Measurements from ENCODE around the gene CDHR2. TPM values are rescaled to one million over a fixed set of nuclear protein-coding genes. Genes with fewer than 3 reads are reported as not detected.
A peak's percentile ranks its signal among the peaks of the same experiment; 100 is the strongest.
"Not testable (repeated sequence)": the region's sequence is repeated elsewhere in the genome, so short reads cannot be mapped to it uniquely, and the experiment has no call there.

Gene CDHR2
- total and polyA plus RNA-seq, 5 donors, result 0.40 to 0.92 (median 0.47) TPM; not detected in 2

- no peaks in the 10 kb centered on the region for H3K9me3 ChIP-seq (ENCODE audit: control insufficient read depth, low read length)
- intact Hi-C loops (cut with DNase I), result no loop called here
- no peaks in the 10 kb centered on the region for H3K4me1 ChIP-seq (ENCODE audit: control insufficient read depth, insufficient read depth, low read length)
- ATAC-seq, result no peak
- 55% methylated on average over 12 of the region's 12 CpGs for WGBS
- DNase-seq, result peak; percentile 69 to 85 (median 83)
- peak overlapping the region; percentile 0 for H3K27ac ChIP-seq (ENCODE audit: low read length)
- no peaks in the 10 kb centered on the region for H3K27me3 ChIP-seq (ENCODE audit: control insufficient read depth, insufficient read depth)
- no peak overlapping the region for H3K4me3 ChIP-seq (ENCODE audit: low read length)
Observed at GRCh38 chr5:176541338-176542134, 7.6 kb upstream of the CDHR2 start.

DNA sequence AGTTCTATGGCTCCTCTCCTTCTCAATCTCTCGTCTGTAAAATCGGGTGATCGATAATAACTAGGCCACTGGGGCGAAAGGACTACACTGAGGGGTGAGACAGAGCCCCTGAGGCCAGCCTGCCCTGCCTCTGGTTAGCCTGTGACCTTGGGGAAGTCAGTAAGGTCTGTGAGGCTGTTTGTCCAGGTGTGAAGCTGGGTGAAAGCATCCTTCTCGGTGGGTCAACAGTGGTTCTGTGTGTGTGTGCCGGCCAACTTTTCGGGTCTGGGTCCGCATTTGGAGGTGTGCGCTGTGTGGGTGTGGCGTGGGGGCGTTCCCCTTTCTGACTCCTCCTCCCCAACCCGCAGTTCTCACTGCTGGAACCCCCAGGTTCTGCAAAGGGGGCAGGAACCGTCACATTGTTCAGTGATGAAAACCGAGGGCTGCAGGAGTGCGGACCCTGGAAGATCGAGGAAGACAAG lies 7.0 kb upstream of the CDHR2 start:
- 61% methylated on average over 16 of the region's 16 CpGs for WGBS
- ATAC-seq (no peak), DNase-seq (peak in 2 of 3 donors; percentile 73 to 74)
- Histone ChIP-seq H3K27me3 (ENCODE audit: control insufficient read depth, insufficient read depth) (no peaks in the 10 kb centered on the region), H3K4me3 (ENCODE audit: low read length) (peak overlapping the region; percentile 90), H3K4me1 (ENCODE audit: control insufficient read depth, insufficient read depth, low read length) (no peaks in the 10 kb centered on the region), H3K9me3 (ENCODE audit: control insufficient read depth, low read length) (no peaks in the 10 kb centered on the region), H3K27ac (ENCODE audit: low read length) (peak overlapping the region; percentile 72)
- intact Hi-C loops (cut with DNase I), result no loop called here

DNA sequence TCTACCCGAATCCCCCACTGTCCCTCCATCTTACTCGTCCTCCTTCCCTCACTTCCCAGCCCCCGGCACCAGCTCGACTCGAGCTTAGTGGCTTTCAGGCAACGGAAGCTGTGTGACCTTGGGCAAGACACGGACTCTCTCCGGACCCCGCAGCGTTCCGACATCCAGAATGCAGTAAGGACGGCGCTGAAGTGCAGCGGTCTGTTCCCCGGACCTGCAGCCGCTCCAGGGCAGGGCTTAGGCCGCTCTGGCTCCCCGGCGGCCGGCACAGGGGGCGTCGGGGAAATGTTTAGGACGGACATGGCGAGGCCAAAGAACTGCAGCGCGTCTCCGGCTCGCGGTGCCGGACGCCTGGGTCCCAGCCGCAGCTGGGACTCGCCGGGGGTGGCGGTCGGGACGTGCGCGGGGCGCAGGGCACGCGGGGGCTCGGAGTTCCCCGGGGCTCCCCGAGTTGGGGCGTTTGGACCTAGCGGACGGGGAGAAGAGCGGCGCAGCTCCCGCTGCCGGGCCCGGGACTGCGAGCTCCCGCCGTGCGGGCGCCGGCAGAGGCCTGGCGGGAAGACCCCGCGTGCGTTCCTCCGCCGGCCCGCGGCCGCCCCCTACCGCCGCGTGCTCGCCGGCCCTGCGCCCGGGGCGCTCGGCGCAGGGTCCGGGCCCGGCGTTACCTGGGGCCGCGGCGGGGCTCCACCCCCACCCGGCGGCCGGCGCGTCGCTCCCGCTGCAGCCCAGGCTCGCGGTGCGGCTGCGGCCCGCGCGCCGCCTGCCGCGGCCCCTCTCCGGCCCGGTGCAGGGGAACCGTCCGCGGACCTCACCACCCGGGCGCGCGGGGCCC lies 6.3 kb upstream of the CDHR2 start:
- H3K9me3 ChIP-seq (ENCODE audit: control insufficient read depth, low read length), result no peaks in the 10 kb centered on the region
- no peaks in the 10 kb centered on the region for H3K27me3 ChIP-seq (ENCODE audit: control insufficient read depth, insufficient read depth)
- no peaks in the 10 kb centered on the region for H3K4me1 ChIP-seq (ENCODE audit: control insufficient read depth, insufficient read depth, low read length)
- peak; percentile 0 to 10 for ATAC-seq
- WGBS, result 1% methylated on average over 109 of the region's 110 CpGs
- intact Hi-C loops (cut with DNase I), result no loop called here
- H3K4me3 ChIP-seq (ENCODE audit: low read length), result peak overlapping the region; percentile 90
- H3K27ac ChIP-seq (ENCODE audit: low read length), result peak overlapping the region; percentile 88
- DNase-seq, result peak in 2 of 3 donors; percentile 57 to 75

- Histone ChIP-seq H3K4me3 (ENCODE audit: low read length) (peak overlapping the region; percentile 90), H3K9me3 (ENCODE audit: control insufficient read depth, low read length) (no peaks in the 10 kb centered on the region), H3K4me1 (ENCODE audit: control insufficient read depth, insufficient read depth, low read length) (no peaks in the 10 kb centered on the region), H3K27me3 (ENCODE audit: control insufficient read depth, insufficient read depth) (no peaks in the 10 kb centered on the region), H3K27ac (ENCODE audit: low read length) (peak overlapping the region; percentile 88)
- DNase-seq (peak; percentile 79 to 92 (median 91)), ATAC-seq (peak; percentile 84 to 90)
- WGBS, result under 1% methylated on average over 63 of the region's 63 CpGs
- intact Hi-C loops (cut with DNase I), result no loop called here
Observed at GRCh38 chr5:176543428-176544182, 5.5 kb upstream of the CDHR2 start.

DNA sequence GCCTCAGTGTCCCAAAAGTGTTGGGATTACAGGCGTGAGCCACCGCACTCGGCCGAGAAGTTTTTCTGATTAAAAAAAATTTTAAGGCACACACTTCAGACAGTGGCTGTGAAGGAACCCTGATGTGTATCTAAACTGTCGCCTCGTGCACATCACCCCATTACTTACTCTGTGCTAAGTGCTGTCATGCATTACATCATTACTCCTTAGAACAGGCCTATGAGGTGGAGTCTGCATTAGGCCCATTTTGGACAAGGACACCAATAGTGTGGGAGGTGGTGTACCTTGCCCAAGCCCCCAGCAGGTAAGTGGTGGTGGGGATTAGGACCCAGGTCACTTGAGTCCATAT lies 3.8 kb upstream of the CDHR2 start:
- Histone ChIP-seq H3K4me3 (ENCODE audit: low read length) (no peak overlapping the region), H3K27ac (ENCODE audit: low read length) (no peak overlapping the region), H3K27me3 (ENCODE audit: control insufficient read depth, insufficient read depth) (no peaks in the 10 kb centered on the region), H3K4me1 (ENCODE audit: control insufficient read depth, insufficient read depth, low read length) (no peaks in the 10 kb centered on the region), H3K9me3 (ENCODE audit: control insufficient read depth, low read length) (no peaks in the 10 kb centered on the region)
- intact Hi-C loops (cut with DNase I), result no loop called here
- WGBS, result 95% methylated on average over 6 of the region's 6 CpGs
- DNase-seq, result no peak
- ATAC-seq, result no peak

DNA sequence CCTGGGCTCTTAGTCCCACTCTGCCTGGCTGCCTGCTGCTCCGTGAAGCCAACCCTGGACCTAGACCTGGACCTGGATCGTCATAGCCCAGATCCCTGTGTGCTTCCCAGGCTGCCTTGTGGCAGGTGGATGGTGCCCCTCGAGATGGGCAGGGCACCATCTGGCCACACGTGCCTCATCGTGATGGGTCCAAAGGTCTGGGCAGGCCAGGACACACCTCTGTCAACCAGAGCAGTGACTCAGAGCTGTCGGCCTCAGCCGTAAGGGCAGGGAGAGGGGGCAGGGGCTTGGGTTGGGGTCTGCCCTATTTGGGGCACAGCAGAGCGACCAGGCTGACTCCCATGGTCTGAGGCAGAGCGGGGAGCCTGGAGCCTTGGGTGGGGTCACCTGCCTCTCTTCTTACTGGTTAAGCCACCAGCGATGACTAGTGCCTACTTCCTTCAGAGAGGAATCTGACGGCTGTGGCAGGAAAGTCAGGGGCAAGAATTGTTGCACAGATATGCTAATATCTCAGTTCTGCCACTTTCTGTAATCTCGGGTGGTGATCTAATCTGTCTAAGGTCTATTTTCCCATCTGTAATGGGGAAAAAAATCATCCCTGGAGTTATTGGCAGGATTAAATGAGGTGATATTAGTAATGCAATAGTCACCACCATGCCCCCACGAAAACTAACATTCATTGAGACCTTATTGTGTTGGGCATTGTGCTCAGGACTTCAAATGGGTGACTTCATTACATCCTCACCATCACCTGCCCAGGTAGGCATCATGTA lies 3.2 kb upstream of the CDHR2 start:
- WGBS, result 84% methylated on average over 13 of the region's 13 CpGs
- peak in 2 of 3 donors; percentile 27 to 38 for DNase-seq
- H3K27me3 ChIP-seq (ENCODE audit: control insufficient read depth, insufficient read depth), result no peaks in the 10 kb centered on the region
- ATAC-seq, result no peak
- H3K27ac ChIP-seq (ENCODE audit: low read length), result no peak overlapping the region
- H3K4me3 ChIP-seq (ENCODE audit: low read length), result no peak overlapping the region
- H3K9me3 ChIP-seq (ENCODE audit: control insufficient read depth, low read length), result no peaks in the 10 kb centered on the region
- H3K4me1 ChIP-seq (ENCODE audit: control insufficient read depth, insufficient read depth, low read length), result no peaks in the 10 kb centered on the region
- intact Hi-C loops (cut with DNase I), result no loop called here

DNA sequence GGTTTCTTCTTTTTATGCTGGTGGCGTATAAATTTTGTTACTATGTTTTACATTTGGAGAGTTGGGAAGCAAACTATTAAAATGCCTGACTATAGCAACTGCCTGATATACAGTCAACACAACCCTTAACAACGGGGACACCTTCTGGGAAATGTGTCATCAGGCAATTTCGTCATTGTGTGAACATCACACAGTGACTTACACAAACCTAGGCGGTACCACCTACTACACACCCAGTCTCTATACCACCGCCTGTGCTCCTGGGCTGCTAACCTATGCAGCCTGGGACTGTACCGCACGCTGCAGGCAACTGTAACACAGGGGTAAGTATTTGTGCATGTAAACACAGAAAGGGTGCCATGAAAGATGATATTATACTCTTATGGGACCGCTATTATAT lies 1.3 kb upstream of the CDHR2 start:
- no peak overlapping the region for H3K4me3 ChIP-seq (ENCODE audit: low read length)
- ATAC-seq (peak in 1 of 2 donors; percentile 28), DNase-seq (peak in 1 of 3 donors; percentile 14)
- H3K9me3 ChIP-seq (ENCODE audit: control insufficient read depth, low read length), result no peaks in the 10 kb centered on the region
- no peak overlapping the region for H3K27ac ChIP-seq (ENCODE audit: low read length)
- H3K4me1 ChIP-seq (ENCODE audit: control insufficient read depth, insufficient read depth, low read length), result no peaks in the 10 kb centered on the region
- intact Hi-C loops (cut with DNase I), result no loop called here
- 68% methylated on average over 8 of the region's 8 CpGs for WGBS
- no peaks in the 10 kb centered on the region for H3K27me3 ChIP-seq (ENCODE audit: control insufficient read depth, insufficient read depth)

DNA sequence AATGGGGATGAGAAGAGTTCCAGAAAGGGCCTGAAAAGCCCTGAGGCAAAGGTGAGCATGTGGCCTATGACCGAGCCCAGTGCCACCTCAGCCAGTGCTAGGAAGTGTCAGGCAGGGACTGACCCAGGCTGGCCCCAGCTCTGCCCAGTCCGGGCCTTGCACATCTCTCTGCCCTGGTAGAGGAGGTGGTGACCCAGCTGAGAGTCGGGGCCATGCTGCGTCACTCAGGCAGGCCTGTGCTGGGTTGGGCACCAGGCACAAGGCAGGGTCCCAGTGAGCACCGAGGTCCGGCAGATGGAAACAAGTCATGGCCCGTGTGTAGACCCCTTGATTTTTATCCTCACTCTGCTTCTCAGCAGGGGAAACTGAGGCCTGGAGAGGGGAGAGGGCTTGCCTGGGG lies 729 bp downstream of the CDHR2 start:
- DNase-seq, result peak in 1 of 3 donors; percentile 57
- intact Hi-C loops (cut with DNase I), result no loop called here
- no peak overlapping the region for H3K4me3 ChIP-seq (ENCODE audit: low read length)
- H3K4me1 ChIP-seq (ENCODE audit: control insufficient read depth, insufficient read depth, low read length), result no peaks in the 10 kb centered on the region
- no peaks in the 10 kb centered on the region for H3K9me3 ChIP-seq (ENCODE audit: control insufficient read depth, low read length)
- 84% methylated on average over 7 of the region's 7 CpGs for WGBS
- no peak overlapping the region for H3K27ac ChIP-seq (ENCODE audit: low read length)
- no peaks in the 10 kb centered on the region for H3K27me3 ChIP-seq (ENCODE audit: control insufficient read depth, insufficient read depth)
- ATAC-seq, result no peak

GRCh38 chr5:176550275-176550831 lies 1.2 kb downstream of the CDHR2 start:
- Histone ChIP-seq H3K4me1 (ENCODE audit: control insufficient read depth, insufficient read depth, low read length) (no peaks in the 10 kb centered on the region), H3K9me3 (ENCODE audit: control insufficient read depth, low read length) (no peaks in the 10 kb centered on the region), H3K27me3 (ENCODE audit: control insufficient read depth, insufficient read depth) (no peaks in the 10 kb centered on the region), H3K4me3 (ENCODE audit: low read length) (no peak overlapping the region), H3K27ac (ENCODE audit: low read length) (no peak overlapping the region)
- WGBS, result 72% methylated on average over 16 of the region's 16 CpGs
- intact Hi-C loops (cut with DNase I), result no loop called here
- DNase-seq (peak in 1 of 3 donors; percentile 45), ATAC-seq (no peak)

DNA sequence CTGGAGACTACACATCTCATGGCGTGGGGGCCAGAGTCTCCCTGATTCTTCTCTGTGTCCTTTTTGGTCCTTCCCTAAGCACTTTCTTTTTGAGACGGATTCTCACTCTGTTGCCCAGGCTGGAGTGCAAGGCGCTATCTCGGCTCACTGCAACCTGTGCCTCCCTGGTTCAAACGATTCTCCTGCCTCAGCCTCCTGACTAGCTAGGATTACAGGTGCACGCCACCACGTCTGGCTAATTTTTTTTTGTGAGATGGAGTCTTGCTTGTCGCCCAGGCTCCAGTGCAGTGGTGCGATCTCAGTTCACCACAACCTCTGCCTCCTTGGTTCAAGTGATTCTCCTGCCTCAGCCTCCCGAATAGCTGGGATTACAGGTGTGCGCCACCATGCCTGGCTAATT lies 1.8 kb downstream of the CDHR2 start:
- peak in 1 of 3 donors; percentile 9 for DNase-seq
- H3K4me3 ChIP-seq (ENCODE audit: low read length); ATAC-seq; H3K4me1 ChIP-seq (ENCODE audit: control insufficient read depth, insufficient read depth, low read length); H3K27ac ChIP-seq (ENCODE audit: low read length); intact Hi-C loops (cut with DNase I); H3K27me3 ChIP-seq (ENCODE audit: control insufficient read depth, insufficient read depth); H3K9me3 ChIP-seq (ENCODE audit: control insufficient read depth, low read length): not testable (repeated sequence)
- 86% methylated on average over 11 of the region's 11 CpGs for WGBS
